GM23338 (cell line): ENCODE measurements around the gene SMARCD2. TPM values are rescaled to one million over a fixed set of nuclear protein-coding genes. Genes with fewer than 3 reads are reported as not detected.

Experiments
- ATAC-seq: fragments of 200-7000 bp; cut with Tn5 transposase; 3 replicates; pipeline ENCODE4 v1.9.1; 2020
- DNase-seq: peaks from one replicate; pipeline ENCODE4 v3.0.0-alpha.2; 2015; ENCODE audit warnings: low spot score
- H2AFZ ChIP-seq: fragments of 200-600 bp; sonication (generic); 2 replicates; pipeline ENCODE4 v1.8.0; 2016; ENCODE audit warnings: antibody characterized with exemption, mild to moderate bottlenecking, moderate library complexity
- H3F3A ChIP-seq: fragments of 200-600 bp; sonication (generic); replicated peaks from 2 replicates; pipeline ENCODE4 v1.8.0; 2017; ENCODE audit warnings: antibody characterized with exemption, mixed run types, low read depth
- H3K27ac ChIP-seq: fragments of 200-600 bp; sonication (generic); 2 replicates; pipeline ENCODE4 v1.6.1; 2016; ENCODE audit warnings: low read depth
- H3K27me3 ChIP-seq: fragments of 200-600 bp; sonication (generic); 2 replicates; pipeline ENCODE4 v1.8.0; 2016; ENCODE audit warnings: mild to moderate bottlenecking, mixed run types, moderate library complexity; ENCODE audit not compliant: insufficient read depth
- H3K36me3 ChIP-seq: fragments of 200-600 bp; sonication (generic); 2 replicates; pipeline ENCODE4 v1.8.0; 2016; ENCODE audit warnings: mild to moderate bottlenecking; ENCODE audit not compliant: insufficient read depth
- H3K4me1 ChIP-seq: fragments of 200-600 bp; sonication (generic); 2 replicates; pipeline ENCODE4 v1.8.0; 2016; ENCODE audit warnings: mild to moderate bottlenecking, moderate library complexity; ENCODE audit not compliant: insufficient read depth
- H3K4me2 ChIP-seq: fragments of 200-600 bp; sonication (generic); 2 replicates; pipeline ENCODE4 v1.7.1; 2017; ENCODE audit warnings: mixed run types
- H3K4me3 ChIP-seq: fragments of 200-600 bp; sonication (generic); 2 replicates; pipeline ENCODE4 v1.6.1; 2016; ENCODE audit warnings: mixed run types
- H3K79me2 ChIP-seq: fragments of 200-600 bp; sonication (generic); replicated peaks from 2 replicates; pipeline ENCODE4 v1.8.0; 2017; ENCODE audit warnings: mild to moderate bottlenecking; ENCODE audit not compliant: insufficient read depth
- H3K9me2 ChIP-seq: fragments of 200-600 bp; sonication (generic); 2 replicates; pipeline ENCODE4 v1.8.0; 2017; ENCODE audit not compliant: insufficient read depth
- H4K20me1 ChIP-seq: fragments of 200-600 bp; sonication (generic); replicated peaks from 2 replicates; pipeline ENCODE4 v1.8.0; 2017; ENCODE audit warnings: mild to moderate bottlenecking; ENCODE audit not compliant: insufficient read depth
- H3K27ac Mint-ChIP-seq: 2 replicates; pipeline ENCODE4 v1.8.0; 2020; ENCODE audit warnings: inconsistent platforms, mild to moderate bottlenecking, moderate library complexity, mixed read lengths
- H3K27me3 Mint-ChIP-seq: 3 replicates; pipeline ENCODE4 v1.8.0; 2022; ENCODE audit warnings: low read depth, mild to moderate bottlenecking, moderate library complexity, mixed read lengths, inconsistent platforms; ENCODE audit not compliant: insufficient read depth, poor library complexity
- H3K36me3 Mint-ChIP-seq: 3 replicates; pipeline ENCODE4 v1.8.0; 2021; ENCODE audit warnings: low read depth, mild to moderate bottlenecking, inconsistent platforms, moderate library complexity, mixed read lengths
- H3K4me1 Mint-ChIP-seq: 3 replicates; pipeline ENCODE4 v1.8.0; 2020; ENCODE audit warnings: mild to moderate bottlenecking, inconsistent platforms, mixed read lengths
- H3K4me3 Mint-ChIP-seq: 3 replicates; pipeline ENCODE4 v1.8.0; 2021; ENCODE audit warnings: moderate library complexity, mild to moderate bottlenecking, inconsistent platforms, mixed read lengths
- H3K9me3 Mint-ChIP-seq: 3 replicates; pipeline ENCODE4 v1.8.0; 2020; ENCODE audit warnings: moderate library complexity, mild to moderate bottlenecking, inconsistent platforms, mixed read lengths
- EZH2 ChIP-seq: fragments of 200-600 bp; sonication (generic); IDR thresholded peaks from one replicate; pipeline ENCODE4 v1.8.0; 2017; ENCODE audit warnings: antibody characterized with exemption, mild to moderate bottlenecking, low read depth; ENCODE audit not compliant: unreplicated experiment
- JUNB ChIP-seq: IDR thresholded peaks from one replicate; pipeline ENCODE4 v1.6.1; 2016; ENCODE audit warnings: antibody characterized with exemption; ENCODE audit not compliant: unreplicated experiment
- POLR2AphosphoS5 ChIP-seq: IDR thresholded peaks from 2 replicates; pipeline ENCODE4 v1.6.1; 2016; ENCODE audit warnings: antibody characterized with exemption, low read depth
- REST ChIP-seq: IDR thresholded peaks from one replicate; pipeline ENCODE4 v1.6.1; 2018; ENCODE audit warnings: antibody characterized with exemption; ENCODE audit not compliant: unreplicated experiment
- STAT1 ChIP-seq: IDR thresholded peaks from one replicate; pipeline ENCODE4 v1.6.1; 2016; ENCODE audit warnings: antibody characterized with exemption; ENCODE audit not compliant: unreplicated experiment
- ZNF114 ChIP-seq: fragments of 250-450 bp; sonication (Bioruptor Pico); IDR thresholded peaks from 2 replicates; pipeline ENCODE4 v1.5.0; 2020; ENCODE audit warnings: mild to moderate bottlenecking, moderate library complexity
- ZNF462 ChIP-seq: fragments of 250-450 bp; sonication (Bioruptor Pico); IDR thresholded peaks from 2 replicates; pipeline ENCODE4 v1.5.0; 2020; ENCODE audit warnings: mild to moderate bottlenecking, moderate library complexity
- polyA plus RNA-seq: library from polyadenylated mRNA; unstranded; fragments of >200 nt; fragmentation: Nextera tagmentation; extraction: Ambion mirVana; gene quantifications from 2 replicates; pipeline ENCODE4 v1.2.1, GENCODE V29; 2016
- total RNA-seq: library from RNA; depleted of rRNA; stranded (reverse); fragments of >200 nt; shearing (Covaris generic); gene quantifications from 2 replicates; pipeline ENCODE4 v1.2.3, GENCODE V29; 2014

The SMARCD2 gene
- total and polyA plus RNA-seq, 2 experiments from 2014 or later, result 36.4 to 133 TPM

- TF ChIP-seq ZNF462 (no peak), EZH2 (no peak), ZNF114 (CRISPR knock-in tag) (no peak), JUNB (no peak)
Measured at GRCh38 chr17:63832014-63832413, 10.5 kb downstream of the SMARCD2 start (continued).

GRCh38 chr17:63831505-63831904, 11.0 kb downstream of the SMARCD2 start:
- no peak overlapping the region for H3K4me3 Mint-ChIP-seq
- DNase-seq (no peak), ATAC-seq (no peak)
- Histone ChIP-seq H3K27ac (no peak overlapping the region), H3K79me2 (peaks cover 24% of the 10 kb centered on the region), H3K36me3 (peaks cover 41% of the 10 kb centered on the region), H3K27me3 (no peaks in the 10 kb centered on the region), H3F3A (peaks cover 13% of the 10 kb centered on the region; the same call in 1 of the 2 replicates), H3K4me2 (no peak overlapping the region), H3K4me1 (no peaks in the 10 kb centered on the region; the same call in 1 of the 2 replicates), H3K4me3 (no peak overlapping the region), H4K20me1 (peaks cover 20% of the 10 kb centered on the region), H3K9me2 (no peaks in the 10 kb centered on the region), H2AFZ (no peak overlapping the region)
- no peaks in the 10 kb centered on the region for H3K9me3 Mint-ChIP-seq
- H3K36me3 Mint-ChIP-seq, result peaks cover 95% of the 10 kb centered on the region
- peaks cover 13% of the 10 kb centered on the region for H3K4me1 Mint-ChIP-seq
- no peak overlapping the region for H3K27ac Mint-ChIP-seq
- peaks cover 30% of the 10 kb centered on the region for H3K27me3 Mint-ChIP-seq
- TF ChIP-seq STAT1 (no peak), REST (no peak), POLR2AphosphoS5 (no peak), ZNF114 (CRISPR knock-in tag) (no peak), EZH2 (no peak)
